Kasumi-1 (cell line): Measurements from ENCODE around the gene CCDC85C.

ENCODE experiments used
- DNase-seq, 2 experiments: peaks; one replicate each; lab custom pipeline; 2025; lab: John Stamatoyannopoulos, UW

CCDC85C gene

GRCh38 chr14:99605299-99605961 lies 1.4 kb upstream of the CCDC85C start:
- DNase-seq = peak; percentile 57 to 63

- no peak for DNase-seq
Measured at GRCh38 chr14:99604766-99605298, 825 bp upstream of the CCDC85C start.

- DNase-seq = peak; percentile 91 to 97
Measured at GRCh38 chr14:99604278-99604765, 315 bp upstream of the CCDC85C start.

GRCh38 chr14:99602788-99603415 lies 1.1 kb downstream of the CCDC85C start:
- no peak for DNase-seq

GRCh38 chr14:99602054-99602787 lies 1.8 kb downstream of the CCDC85C start:
- DNase-seq = peak; percentile 20 to 26

- no peak for DNase-seq
Measured at GRCh38 chr14:99601361-99601831, 2.6 kb downstream of the CCDC85C start.

- no peak for DNase-seq
Measured at GRCh38 chr14:99600232-99600888, 3.6 kb downstream of the CCDC85C start.

- no peak for DNase-seq
Measured at GRCh38 chr14:99599393-99599792, 4.6 kb downstream of the CCDC85C start.

GRCh38 chr14:99598774-99599173 lies 5.2 kb downstream of the CCDC85C start:
- DNase-seq = no peak

GRCh38 chr14:99597911-99598600 lies 6.0 kb downstream of the CCDC85C start:
- no peak for DNase-seq

- no peak for DNase-seq
Measured at GRCh38 chr14:99596772-99597171, 7.2 kb downstream of the CCDC85C start.

GRCh38 chr14:99596071-99596627 lies 7.9 kb downstream of the CCDC85C start:
- DNase-seq = no peak

- DNase-seq = no peak
Measured at GRCh38 chr14:99595524-99595923, 8.5 kb downstream of the CCDC85C start.

GRCh38 chr14:99595034-99595433 lies 9.0 kb downstream of the CCDC85C start:
- no peak for DNase-seq

GRCh38 chr14:99593971-99594841 lies 9.8 kb downstream of the CCDC85C start:
- DNase-seq = no peak

GRCh38 chr14:99592933-99593753 lies 10.9 kb downstream of the CCDC85C start:
- no peak for DNase-seq

- no peak for DNase-seq
Measured at GRCh38 chr14:99592394-99592793, 11.6 kb downstream of the CCDC85C start.

GRCh38 chr14:99590746-99591555 lies 13.1 kb downstream of the CCDC85C start:
- no peak for DNase-seq
